HepG2 (cell line): Measurements from ENCODE around the gene MGAT2.
"Not testable (repeated sequence)": the region's sequence is repeated elsewhere in the genome, so short reads cannot be mapped to it uniquely, and the experiment has no call there.

ENCODE experiments used
- BORCS8-MEF2B ChIP-seq: sonication (generic); formaldehyde crosslinking; IDR thresholded peaks from 2 replicates; pipeline ENCODE4 v1.8.0; 2022; ENCODE audit warnings: mild to moderate bottlenecking, missing genetic modification reagents
- POLR2A ChIP-seq, 2 experiments: IDR thresholded peaks; 2 replicates each; pipeline ENCODE4 v1.6.1; 2011; ENCODE audit warnings: low read depth in 2 of 2, low read length in 2 of 2, mild to moderate bottlenecking in 1 of 2, moderate library complexity in 1 of 2; ENCODE audit not compliant: insufficient read depth in 1 of 2
- ZNF75D ChIP-seq: sonication (generic); formaldehyde crosslinking; IDR thresholded peaks from 2 replicates; pipeline ENCODE4 v1.8.1; 2023; ENCODE audit warnings: missing genetic modification reagents, mild to moderate bottlenecking, borderline replicate concordance
- ZNF777 ChIP-seq: sonication (generic); formaldehyde crosslinking; IDR thresholded peaks from 2 replicates; pipeline ENCODE4 v1.4.0; 2020; ENCODE audit warnings: missing genetic modification reagents
- TF ChIP-seq, protein P1 (sequence below): sonication (generic); formaldehyde crosslinking; IDR thresholded peaks from 2 replicates; pipeline ENCODE4 v1.5.0; 2020; ENCODE audit warnings: mild to moderate bottlenecking, missing genetic modification reagents, moderate library complexity

DNA sequence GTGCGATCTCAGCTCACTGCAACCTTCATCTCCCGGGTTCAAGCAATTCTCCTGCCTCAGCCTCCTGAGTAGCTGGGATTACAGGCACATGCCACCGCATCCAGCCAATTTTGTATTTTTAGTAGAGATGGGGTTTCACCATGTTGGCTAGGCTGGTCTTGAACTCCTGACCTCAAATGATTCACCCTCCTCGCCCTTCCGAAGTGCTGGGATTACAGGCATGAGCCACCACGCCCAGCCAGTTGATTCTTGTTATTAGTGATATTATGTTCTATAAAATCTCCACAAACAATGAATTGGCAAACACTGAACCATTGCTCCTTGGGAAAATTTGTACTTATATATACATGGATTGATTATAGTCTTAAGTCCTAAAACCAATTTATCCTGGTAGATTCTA is 36.9 kb downstream of the MGAT2 start:
- TF ChIP-seq, protein P1, sequence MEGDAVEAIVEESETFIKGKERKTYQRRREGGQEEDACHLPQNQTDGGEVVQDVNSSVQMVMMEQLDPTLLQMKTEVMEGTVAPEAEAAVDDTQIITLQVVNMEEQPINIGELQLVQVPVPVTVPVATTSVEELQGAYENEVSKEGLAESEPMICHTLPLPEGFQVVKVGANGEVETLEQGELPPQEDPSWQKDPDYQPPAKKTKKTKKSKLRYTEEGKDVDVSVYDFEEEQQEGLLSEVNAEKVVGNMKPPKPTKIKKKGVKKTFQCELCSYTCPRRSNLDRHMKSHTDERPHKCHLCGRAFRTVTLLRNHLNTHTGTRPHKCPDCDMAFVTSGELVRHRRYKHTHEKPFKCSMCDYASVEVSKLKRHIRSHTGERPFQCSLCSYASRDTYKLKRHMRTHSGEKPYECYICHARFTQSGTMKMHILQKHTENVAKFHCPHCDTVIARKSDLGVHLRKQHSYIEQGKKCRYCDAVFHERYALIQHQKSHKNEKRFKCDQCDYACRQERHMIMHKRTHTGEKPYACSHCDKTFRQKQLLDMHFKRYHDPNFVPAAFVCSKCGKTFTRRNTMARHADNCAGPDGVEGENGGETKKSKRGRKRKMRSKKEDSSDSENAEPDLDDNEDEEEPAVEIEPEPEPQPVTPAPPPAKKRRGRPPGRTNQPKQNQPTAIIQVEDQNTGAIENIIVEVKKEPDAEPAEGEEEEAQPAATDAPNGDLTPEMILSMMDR (CRISPR knock-in tag), result not testable (repeated sequence)
- TF ChIP-seq POLR2A (IDR thresholded peaks at IDR 0.05; ENCODE audit: insufficient read depth in 1 of 2, low read depth in 2 of 2, low read length in 2 of 2); ZNF777 (CRISPR knock-in tag); ZNF75D (CRISPR knock-in tag); BORCS8-MEF2B (CRISPR knock-in tag): not testable (repeated sequence)
